Liver (tissue), 9 donors: ENCODE measurements around the gene LIMS2. TPM values are rescaled to one million over a fixed set of nuclear protein-coding genes. Genes with fewer than 3 reads are reported as not detected.

ENCODE experiments used
- DNase-seq: peaks from one replicate; pipeline ENCODE4 v3.0.0-alpha.2; 2017; ENCODE audit warnings: low spot score
- H3K27ac ChIP-seq, 2 donors: one replicate each; pipeline ENCODE4 v1.7.0; 2013; ENCODE audit warnings: inconsistent platforms in 2 of 2, low read length in 2 of 2, control low read depth in 1 of 2, low read depth in 1 of 2, mild to moderate bottlenecking in 1 of 2
- H3K27me3 ChIP-seq, 4 donors: one replicate each; pipeline versions ENCODE4 v1.6.1 to v1.7.0; 2013; ENCODE audit warnings: low read length in 3 of 4, inconsistent platforms in 1 of 4, mild to moderate bottlenecking in 1 of 4, moderate library complexity in 1 of 4; ENCODE audit not compliant: control insufficient read depth in 4 of 4, insufficient read depth in 4 of 4
- H3K36me3 ChIP-seq, 4 donors: one replicate each; pipeline versions ENCODE4 v1.6.1 to v1.7.0; 2013; ENCODE audit warnings: low read length in 3 of 4, mild to moderate bottlenecking in 3 of 4, low read depth in 1 of 4, moderate library complexity in 1 of 4; ENCODE audit not compliant: control insufficient read depth in 4 of 4, insufficient read depth in 3 of 4
- H3K4me1 ChIP-seq, 4 donors: one replicate each; pipeline versions ENCODE4 v1.6.1 to v1.7.0; 2013; ENCODE audit warnings: low read length in 3 of 4, mild to moderate bottlenecking in 3 of 4, moderate library complexity in 1 of 4; ENCODE audit not compliant: control insufficient read depth in 4 of 4, insufficient read depth in 4 of 4
- H3K4me3 ChIP-seq, 3 donors: one replicate each; pipeline versions ENCODE4 v1.6.1 to v1.7.0; 2013; ENCODE audit warnings: low read length in 3 of 3, control low read depth in 1 of 3, low read depth in 1 of 3, mild to moderate bottlenecking in 1 of 3
- H3K9ac ChIP-seq, 2 donors: one replicate each; pipeline ENCODE4 v1.7.0; 2013; ENCODE audit warnings: low read length in 2 of 2, mild to moderate bottlenecking in 2 of 2, moderate library complexity in 2 of 2, control low read depth in 1 of 2, low read depth in 1 of 2
- H3K9me3 ChIP-seq, 4 donors: one replicate each; pipeline versions ENCODE4 v1.6.1 to v1.7.0; 2013; ENCODE audit warnings: low read length in 3 of 4; ENCODE audit not compliant: control insufficient read depth in 4 of 4
- EGR1 ChIP-seq, 2 donors: IDR thresholded peaks; 2 replicates each; pipeline ENCODE4 v1.6.1; 2016 to 2018; ENCODE audit warnings: antibody characterized with exemption in 2 of 2, low read depth in 2 of 2
- FOXA1 ChIP-seq: IDR thresholded peaks from 2 replicates; pipeline ENCODE4 v1.6.1; 2016; ENCODE audit warnings: antibody characterized with exemption
- FOXA2 ChIP-seq: IDR thresholded peaks from 2 replicates; pipeline ENCODE4 v1.6.1; 2016; ENCODE audit warnings: antibody characterized with exemption
- GABPA ChIP-seq, 2 donors: IDR thresholded peaks in 1 of 2; conservative IDR thresholded peaks in 1 of 2; 2 replicates each; pipeline ENCODE4 v1.6.1; 2016; ENCODE audit warnings: antibody characterized with exemption in 2 of 2, mild to moderate bottlenecking in 1 of 2, moderate library complexity in 1 of 2
- HNF4A ChIP-seq, 2 donors: conservative IDR thresholded peaks; 2 replicates each; pipeline ENCODE4 v1.6.1; 2016; ENCODE audit warnings: antibody characterized with exemption in 2 of 2, mild to moderate bottlenecking in 2 of 2
- HNF4G ChIP-seq: IDR thresholded peaks from 2 replicates; pipeline ENCODE4 v1.6.1; 2016; ENCODE audit warnings: antibody characterized with exemption
- JUND ChIP-seq, 2 donors: IDR thresholded peaks; 2 replicates each; pipeline ENCODE4 v1.6.1; 2016; ENCODE audit warnings: antibody characterized with exemption in 2 of 2
- NR2F2 ChIP-seq: IDR thresholded peaks from 2 replicates; pipeline ENCODE4 v1.6.1; 2016; ENCODE audit warnings: antibody characterized with exemption
- RAD21 ChIP-seq, 2 donors: IDR thresholded peaks; 2 replicates each; pipeline ENCODE4 v1.6.1; 2016; ENCODE audit warnings: antibody characterized with exemption in 2 of 2, mild to moderate bottlenecking in 2 of 2
- RXRA ChIP-seq, 2 donors: IDR thresholded peaks; 2 replicates each; pipeline ENCODE4 v1.6.1; 2017 to 2018; ENCODE audit warnings: antibody characterized with exemption in 2 of 2, mild to moderate bottlenecking in 1 of 2
- SP1 ChIP-seq: IDR thresholded peaks from 2 replicates; pipeline ENCODE4 v1.6.1; 2018; ENCODE audit warnings: antibody characterized with exemption, mild to moderate bottlenecking
- TAF1 ChIP-seq: conservative IDR thresholded peaks from 2 replicates; pipeline ENCODE4 v1.6.1; 2016; ENCODE audit warnings: antibody characterized with exemption, mild to moderate bottlenecking
- YY1 ChIP-seq: IDR thresholded peaks from 2 replicates; pipeline ENCODE4 v1.6.1; 2016; ENCODE audit warnings: antibody characterized with exemption, mild to moderate bottlenecking
- WGBS: extraction: QIAGEN DNeasy Blood & Tissue Kit; methylation state at CpG from one replicate; pipeline ENCODE4 v1.1.7; 2013; 5-methylcytosine and 5-hydroxymethylcytosine counted together
- polyA plus RNA-seq, 2 donors: library from polyadenylated mRNA; stranded (reverse) in 1 of 2; unstranded in 1 of 2; fragments of 200-250 nt in 1 of 2; fragments of >200 nt in 1 of 2; fragmentation: Nextera tagmentation in 1 of 2; extraction: Ambion mirVana in 1 of 2; gene quantifications; one replicate each; pipeline versions ENCODE4 v1.2.1 to v1.2.3, GENCODE V29; 2013 to 2015
- total RNA-seq, 2 donors: library from RNA; depleted of rRNA; stranded (reverse); fragments of >200 nt; gene quantifications; one replicate each; pipeline ENCODE4 v1.2.3, GENCODE V29; 2014
- TF ChIP-seq, protein P1 (sequence below): IDR thresholded peaks from 2 replicates; pipeline ENCODE4 v1.6.1; 2016; ENCODE audit warnings: antibody characterized with exemption
- TF ChIP-seq, protein P2 (sequence below): IDR thresholded peaks from 2 replicates; pipeline ENCODE4 v1.6.1; 2016; ENCODE audit warnings: antibody characterized with exemption
- TF ChIP-seq, protein P3 (sequence below): IDR thresholded peaks from 2 replicates; pipeline ENCODE4 v1.6.1; 2016; ENCODE audit warnings: antibody characterized with exemption
- TF ChIP-seq, protein P4 (sequence below): IDR thresholded peaks from 2 replicates; pipeline ENCODE4 v1.6.1; 2016; ENCODE audit warnings: antibody characterized with exemption, mild to moderate bottlenecking
- TF ChIP-seq, protein P5 (sequence below): fragments of 150-350 bp; IDR thresholded peaks from 2 replicates; pipeline ENCODE4 v1.5.1; 2017; ENCODE audit warnings: improper control_type of control experiment, low read depth, low read length; ENCODE audit not compliant: missing input control
- donor health status: healthy.
- donor health status: healthy.
- donor health status: healthy.
- donor health status: healthy.
- donor health status: healthy.

Gene LIMS2
- total and polyA plus RNA-seq, 4 donors, result 1.4 to 17.9 (median 16.1) TPM

DNA sequence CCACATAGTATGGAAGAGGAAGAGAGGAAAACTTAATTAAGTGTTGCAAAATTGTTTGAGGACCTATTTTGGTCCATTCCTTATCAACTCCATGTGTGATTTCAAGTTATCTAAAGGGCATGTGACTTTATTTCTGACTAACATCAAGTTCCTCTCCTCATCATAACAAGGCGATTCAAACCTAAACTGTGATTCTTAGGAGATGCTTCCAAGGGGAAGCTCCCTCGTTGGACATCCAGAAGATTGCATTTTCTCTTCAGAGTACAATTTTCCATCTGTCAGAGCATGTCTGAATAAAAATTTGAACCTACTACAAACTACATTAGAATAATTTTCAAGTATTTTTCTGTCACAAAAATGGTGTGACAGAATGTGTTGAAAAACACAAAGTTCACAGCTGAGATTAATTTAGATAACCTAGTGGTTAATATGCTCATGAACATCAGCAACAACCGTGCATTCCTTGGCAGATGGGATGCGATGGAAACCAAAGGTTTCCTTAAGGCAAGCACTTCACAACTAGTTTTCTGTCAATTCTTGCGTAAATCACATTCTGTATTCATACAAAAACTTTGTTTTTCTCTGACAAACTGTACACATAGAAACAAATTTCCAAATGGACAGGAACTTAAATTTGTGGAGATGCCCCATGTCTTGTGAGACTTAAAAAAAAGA is 30.2 kb upstream of the LIMS2 start:
- Histone ChIP-seq H3K4me3 (no peak overlapping the region), H3K9ac (peak overlapping the region in 1 of 2 donors; percentile 15), H3K9me3 (no peaks in the 10 kb centered on the region), H3K36me3 (peaks cover 5 to 23% (median 20%) of the 10 kb centered on the region in 4 donors), H3K27me3 (no peaks in the 10 kb centered on the region), H3K27ac (peak overlapping the region; percentile 16 to 67), H3K4me1 (peaks cover 12 to 36% (median 25%) of the 10 kb centered on the region in 4 donors)
- no peak for DNase-seq
- 67% methylated on average over 5 of the region's 5 CpGs for WGBS
- no peak for TF ChIP-seq FOXA2
- TF ChIP-seq TAF1, result no peak
- TF ChIP-seq, protein P1, sequence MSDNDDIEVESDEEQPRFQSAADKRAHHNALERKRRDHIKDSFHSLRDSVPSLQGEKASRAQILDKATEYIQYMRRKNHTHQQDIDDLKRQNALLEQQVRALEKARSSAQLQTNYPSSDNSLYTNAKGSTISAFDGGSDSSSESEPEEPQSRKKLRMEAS, result peak; percentile 63
- TF ChIP-seq, protein P2, sequence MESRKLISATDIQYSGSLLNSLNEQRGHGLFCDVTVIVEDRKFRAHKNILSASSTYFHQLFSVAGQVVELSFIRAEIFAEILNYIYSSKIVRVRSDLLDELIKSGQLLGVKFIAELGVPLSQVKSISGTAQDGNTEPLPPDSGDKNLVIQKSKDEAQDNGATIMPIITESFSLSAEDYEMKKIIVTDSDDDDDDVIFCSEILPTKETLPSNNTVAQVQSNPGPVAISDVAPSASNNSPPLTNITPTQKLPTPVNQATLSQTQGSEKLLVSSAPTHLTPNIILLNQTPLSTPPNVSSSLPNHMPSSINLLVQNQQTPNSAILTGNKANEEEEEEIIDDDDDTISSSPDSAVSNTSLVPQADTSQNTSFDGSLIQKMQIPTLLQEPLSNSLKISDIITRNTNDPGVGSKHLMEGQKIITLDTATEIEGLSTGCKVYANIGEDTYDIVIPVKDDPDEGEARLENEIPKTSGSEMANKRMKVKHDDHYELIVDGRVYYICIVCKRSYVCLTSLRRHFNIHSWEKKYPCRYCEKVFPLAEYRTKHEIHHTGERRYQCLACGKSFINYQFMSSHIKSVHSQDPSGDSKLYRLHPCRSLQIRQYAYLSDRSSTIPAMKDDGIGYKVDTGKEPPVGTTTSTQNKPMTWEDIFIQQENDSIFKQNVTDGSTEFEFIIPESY, result peak; percentile 41
- TF ChIP-seq EGR1 (IDR thresholded peaks at IDR 0.05; ENCODE audit: low read depth in 2 of 2), result no peak
- TF ChIP-seq GABPA (IDR thresholded peaks at IDR 0.05 in 1 of 2, conservative IDR thresholded peaks at IDR 0.05 in 1 of 2), result peak in 1 of 2 donors; percentile 38
- TF ChIP-seq FOXA1, result no peak
- no peak for TF ChIP-seq YY1
- TF ChIP-seq, protein P3, sequence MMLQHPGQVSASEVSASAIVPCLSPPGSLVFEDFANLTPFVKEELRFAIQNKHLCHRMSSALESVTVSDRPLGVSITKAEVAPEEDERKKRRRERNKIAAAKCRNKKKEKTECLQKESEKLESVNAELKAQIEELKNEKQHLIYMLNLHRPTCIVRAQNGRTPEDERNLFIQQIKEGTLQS, result no peak
- TF ChIP-seq SP1, result no peak
- no peak for TF ChIP-seq HNF4A (conservative IDR thresholded peaks at IDR 0.05)
- TF ChIP-seq, protein P4, sequence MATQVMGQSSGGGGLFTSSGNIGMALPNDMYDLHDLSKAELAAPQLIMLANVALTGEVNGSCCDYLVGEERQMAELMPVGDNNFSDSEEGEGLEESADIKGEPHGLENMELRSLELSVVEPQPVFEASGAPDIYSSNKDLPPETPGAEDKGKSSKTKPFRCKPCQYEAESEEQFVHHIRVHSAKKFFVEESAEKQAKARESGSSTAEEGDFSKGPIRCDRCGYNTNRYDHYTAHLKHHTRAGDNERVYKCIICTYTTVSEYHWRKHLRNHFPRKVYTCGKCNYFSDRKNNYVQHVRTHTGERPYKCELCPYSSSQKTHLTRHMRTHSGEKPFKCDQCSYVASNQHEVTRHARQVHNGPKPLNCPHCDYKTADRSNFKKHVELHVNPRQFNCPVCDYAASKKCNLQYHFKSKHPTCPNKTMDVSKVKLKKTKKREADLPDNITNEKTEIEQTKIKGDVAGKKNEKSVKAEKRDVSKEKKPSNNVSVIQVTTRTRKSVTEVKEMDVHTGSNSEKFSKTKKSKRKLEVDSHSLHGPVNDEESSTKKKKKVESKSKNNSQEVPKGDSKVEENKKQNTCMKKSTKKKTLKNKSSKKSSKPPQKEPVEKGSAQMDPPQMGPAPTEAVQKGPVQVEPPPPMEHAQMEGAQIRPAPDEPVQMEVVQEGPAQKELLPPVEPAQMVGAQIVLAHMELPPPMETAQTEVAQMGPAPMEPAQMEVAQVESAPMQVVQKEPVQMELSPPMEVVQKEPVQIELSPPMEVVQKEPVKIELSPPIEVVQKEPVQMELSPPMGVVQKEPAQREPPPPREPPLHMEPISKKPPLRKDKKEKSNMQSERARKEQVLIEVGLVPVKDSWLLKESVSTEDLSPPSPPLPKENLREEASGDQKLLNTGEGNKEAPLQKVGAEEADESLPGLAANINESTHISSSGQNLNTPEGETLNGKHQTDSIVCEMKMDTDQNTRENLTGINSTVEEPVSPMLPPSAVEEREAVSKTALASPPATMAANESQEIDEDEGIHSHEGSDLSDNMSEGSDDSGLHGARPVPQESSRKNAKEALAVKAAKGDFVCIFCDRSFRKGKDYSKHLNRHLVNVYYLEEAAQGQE, result no peak
- no peak for TF ChIP-seq RAD21 (IDR thresholded peaks at IDR 0.05)
- TF ChIP-seq NR2F2, result no peak
- TF ChIP-seq JUND (IDR thresholded peaks at IDR 0.05), result no peak
- TF ChIP-seq, protein P5, sequence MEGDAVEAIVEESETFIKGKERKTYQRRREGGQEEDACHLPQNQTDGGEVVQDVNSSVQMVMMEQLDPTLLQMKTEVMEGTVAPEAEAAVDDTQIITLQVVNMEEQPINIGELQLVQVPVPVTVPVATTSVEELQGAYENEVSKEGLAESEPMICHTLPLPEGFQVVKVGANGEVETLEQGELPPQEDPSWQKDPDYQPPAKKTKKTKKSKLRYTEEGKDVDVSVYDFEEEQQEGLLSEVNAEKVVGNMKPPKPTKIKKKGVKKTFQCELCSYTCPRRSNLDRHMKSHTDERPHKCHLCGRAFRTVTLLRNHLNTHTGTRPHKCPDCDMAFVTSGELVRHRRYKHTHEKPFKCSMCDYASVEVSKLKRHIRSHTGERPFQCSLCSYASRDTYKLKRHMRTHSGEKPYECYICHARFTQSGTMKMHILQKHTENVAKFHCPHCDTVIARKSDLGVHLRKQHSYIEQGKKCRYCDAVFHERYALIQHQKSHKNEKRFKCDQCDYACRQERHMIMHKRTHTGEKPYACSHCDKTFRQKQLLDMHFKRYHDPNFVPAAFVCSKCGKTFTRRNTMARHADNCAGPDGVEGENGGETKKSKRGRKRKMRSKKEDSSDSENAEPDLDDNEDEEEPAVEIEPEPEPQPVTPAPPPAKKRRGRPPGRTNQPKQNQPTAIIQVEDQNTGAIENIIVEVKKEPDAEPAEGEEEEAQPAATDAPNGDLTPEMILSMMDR, result no peak
- no peak for TF ChIP-seq HNF4G
- peak in 1 of 2 donors; percentile 68 for TF ChIP-seq RXRA (IDR thresholded peaks at IDR 0.05)
